Naive thymus-derived CD4-positive, alpha-beta T cell (primary cell): Measurements from ENCODE around the gene CALD1. TPM values are rescaled to one million over a fixed set of nuclear protein-coding genes. Genes with fewer than 3 reads are reported as not detected.
A peak's percentile ranks its signal among the peaks of the same experiment; 100 is the strongest.

ENCODE experiments used
- ATAC-seq: fragments of 150-1000 bp; cut with Tn5 transposase; 2 replicates; pipeline ENCODE4 v1.10.0; 2021; ENCODE audit warnings: mild to moderate bottlenecking, moderate library complexity
- CTCF ChIA-PET: fragments of 350-600 bp; sonication (Branson Sonifier 250); formaldehyde crosslinking; loops from one replicate; lab custom pipeline; 2021; ENCODE audit warnings: antibody characterized with exemption; lab: Charles Lee
- POLR2A ChIA-PET: fragments of 350-600 bp; sonication (Branson Sonifier 250); formaldehyde crosslinking; loops from one replicate; lab custom pipeline; 2021; ENCODE audit warnings: antibody characterized with exemption, inconsistent platforms; lab: Charles Lee
- DNase-seq, 9 donors: peaks; one replicate each; pipeline versions ENCODE4 v3.0.0 to v3.0.0-alpha.2; 2020 to 2022; ENCODE audit warnings: mixed read lengths in 1 of 9
- H3K27ac ChIP-seq: one replicate; pipeline ENCODE4 v1.7.0; 2013; ENCODE audit warnings: mild to moderate bottlenecking, low read depth, low read length, moderate library complexity
- H3K27me3 ChIP-seq, 2 donors: one replicate each; pipeline ENCODE4 v1.7.0; 2013; ENCODE audit warnings: low read length in 2 of 2, mild to moderate bottlenecking in 2 of 2, moderate library complexity in 2 of 2; ENCODE audit not compliant: control insufficient read depth in 2 of 2, insufficient read depth in 2 of 2
- H3K36me3 ChIP-seq, 3 experiments: 1 replicate in 2 of 3; 2 replicates in 1 of 3; pipeline ENCODE4 v1.7.0; 2013; ENCODE audit warnings: low read length in 3 of 3, mild to moderate bottlenecking in 3 of 3, moderate library complexity in 1 of 3; ENCODE audit not compliant: insufficient read depth in 3 of 3, control insufficient read depth in 2 of 3
- H3K4me1 ChIP-seq, 2 donors: one replicate each; pipeline ENCODE4 v1.7.0; 2013; ENCODE audit warnings: low read length in 2 of 2, mild to moderate bottlenecking in 2 of 2, moderate library complexity in 1 of 2; ENCODE audit not compliant: control insufficient read depth in 2 of 2, insufficient read depth in 2 of 2
- H3K4me3 ChIP-seq: 2 replicates; pipeline ENCODE4 v1.7.0; 2013; ENCODE audit warnings: mild to moderate bottlenecking, low read length
- H3K9me3 ChIP-seq, 3 experiments: 1 replicate in 2 of 3; 2 replicates in 1 of 3; pipeline ENCODE4 v1.7.0; 2013; ENCODE audit warnings: low read length in 3 of 3; ENCODE audit not compliant: control insufficient read depth in 2 of 3
- H3K27ac Mint-ChIP-seq, 9 donors: one replicate each; pipeline ENCODE4 v1.8.0; 2020 to 2022; ENCODE audit warnings: mixed read lengths in 9 of 9, mild to moderate bottlenecking in 8 of 9, moderate library complexity in 5 of 9, inconsistent platforms in 2 of 9
- H3K27me3 Mint-ChIP-seq, 5 donors: one replicate each; pipeline ENCODE4 v1.8.0; 2021 to 2022; ENCODE audit warnings: mixed read lengths in 5 of 5, mild to moderate bottlenecking in 1 of 5
- H3K36me3 Mint-ChIP-seq, 5 donors: one replicate each; pipeline ENCODE4 v1.8.0; 2020 to 2022; ENCODE audit warnings: mixed read lengths in 5 of 5, mild to moderate bottlenecking in 3 of 5, inconsistent platforms in 1 of 5
- H3K4me1 Mint-ChIP-seq, 7 donors: one replicate each; pipeline ENCODE4 v1.8.0; 2020 to 2022; ENCODE audit warnings: mixed read lengths in 7 of 7, mild to moderate bottlenecking in 3 of 7, inconsistent platforms in 1 of 7
- H3K4me3 Mint-ChIP-seq, 10 donors: one replicate each; pipeline ENCODE4 v1.8.0; 2020 to 2022; ENCODE audit warnings: mild to moderate bottlenecking in 10 of 10, mixed read lengths in 10 of 10, moderate library complexity in 6 of 10, inconsistent platforms in 2 of 10
- H3K9me3 Mint-ChIP-seq, 11 donors: one replicate each; pipeline ENCODE4 v1.8.0; 2020 to 2022; ENCODE audit warnings: mixed read lengths in 11 of 11, mild to moderate bottlenecking in 4 of 11, inconsistent platforms in 1 of 11, moderate library complexity in 1 of 11
- intact Hi-C, 2 donors: fragments of 100-400 bp; cut with micrococcal nuclease; formaldehyde crosslinking; loops; one replicate each; pipeline ENCODE4 v1.15.1; 2023
- polyA plus RNA-seq, 2 donors: library from polyadenylated mRNA; unstranded; fragments of 300-500 nt; fragmentation: Illumina TruSeq; gene quantifications; one replicate each; pipeline ENCODE4 v1.2.3, GENCODE V29; 2021
- total RNA-seq, 6 experiments: library from RNA in 5 of 6; stranded (reverse) in 5 of 6; gene quantifications; 1 replicate in 5 of 6; 2 replicates in 1 of 6; pipeline ENCODE4 v1.2.3 and lab custom pipeline; 2021 to 2026

CALD1 gene
- total and polyA plus RNA-seq, 7 experiments from 2014 or later: 0.27 to 2.0 (median 0.37) TPM; not detected in 1

DNA sequence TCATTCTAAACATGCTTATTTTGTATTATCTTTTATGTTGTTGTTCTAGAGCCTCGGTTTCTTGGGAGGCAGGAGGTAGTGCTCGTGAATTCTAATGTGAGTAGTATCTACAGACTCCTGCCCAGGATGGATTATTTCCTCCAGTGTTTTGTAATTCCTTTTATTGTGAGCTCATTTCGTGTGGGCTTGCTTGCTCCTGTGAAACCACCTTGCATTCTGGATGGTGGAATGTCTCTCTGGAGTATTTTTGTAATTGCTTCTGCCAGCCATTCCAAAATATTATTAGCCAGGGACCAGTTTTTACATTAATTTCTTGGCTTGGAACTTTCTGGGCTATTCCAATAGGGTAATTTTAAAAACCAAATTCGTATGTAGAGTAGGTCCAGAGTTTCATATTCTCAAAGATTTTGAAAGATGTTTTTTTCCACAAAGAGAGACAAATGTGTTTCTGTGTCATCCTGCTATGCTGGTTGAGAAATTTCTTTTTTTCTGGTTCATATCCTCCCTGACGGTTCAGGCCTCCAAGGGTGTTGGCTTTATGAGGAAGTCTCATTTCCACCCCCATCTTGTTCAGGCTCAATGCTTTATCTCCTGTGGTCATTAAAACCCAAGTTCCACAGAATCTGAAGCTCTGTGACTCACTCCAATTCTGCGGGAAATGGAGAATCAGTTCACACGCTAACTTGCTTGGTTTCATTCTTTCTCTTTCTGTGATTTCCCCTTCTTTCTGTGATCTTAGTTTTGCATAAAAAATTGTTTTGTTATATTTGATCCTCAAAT lies 41.7 kb upstream of the CALD1 start:
- H3K27me3 ChIP-seq: no peaks in the 10 kb centered on the region
- no peaks in the 10 kb centered on the region for H3K36me3 ChIP-seq
- H3K27me3 Mint-ChIP-seq: peaks cover 0 to 7% (median 0%) of the 10 kb centered on the region in 5 donors
- intact Hi-C loops: no loop called here
- no peaks in the 10 kb centered on the region for H3K9me3 Mint-ChIP-seq
- ATAC-seq (peak; percentile 55), DNase-seq (peak in 1 of 9 donors; percentile 29)
- H3K4me1 Mint-ChIP-seq: peaks cover 0 to 15% (median 0%) of the 10 kb centered on the region in 7 donors
- peak overlapping the region in 1 of 9 donors; percentile 70 for H3K27ac Mint-ChIP-seq
- no peak overlapping the region for H3K27ac ChIP-seq
- ChIA-PET CTCF (no interaction called here), POLR2A (no interaction called here)
- no peaks in the 10 kb centered on the region for H3K4me1 ChIP-seq
- no peak overlapping the region for H3K4me3 ChIP-seq
- peaks cover 0 to 29% (median 9%) of the 10 kb centered on the region in 5 donors for H3K36me3 Mint-ChIP-seq
- no peaks in the 10 kb centered on the region for H3K9me3 ChIP-seq
- H3K4me3 Mint-ChIP-seq: peak overlapping the region in 1 of 10 donors; percentile 56

DNA sequence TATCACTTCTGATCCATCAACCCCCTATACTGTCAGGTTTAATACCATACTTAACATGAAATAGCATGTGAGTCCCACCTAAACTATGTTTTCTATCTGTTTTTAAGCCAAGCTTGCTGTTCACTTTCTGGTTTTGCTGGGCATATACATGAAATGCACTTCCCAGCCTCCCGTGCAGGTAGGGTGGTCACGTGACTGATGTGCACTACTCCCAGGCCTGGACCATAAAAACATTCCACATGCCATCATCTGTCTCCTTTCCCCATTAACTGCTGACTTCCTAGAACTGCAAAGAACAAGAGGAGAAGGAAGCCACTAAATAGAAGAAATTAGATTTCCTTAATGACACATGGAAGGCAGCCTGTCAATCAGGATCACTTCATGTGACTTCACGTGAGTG lies 40.1 kb upstream of the CALD1 start:
- ATAC-seq: no peak
- Histone ChIP-seq H3K27ac (no peak overlapping the region), H3K4me1 (no peaks in the 10 kb centered on the region), H3K4me3 (no peak overlapping the region), H3K9me3 (no peaks in the 10 kb centered on the region), H3K36me3 (no peaks in the 10 kb centered on the region), H3K27me3 (no peaks in the 10 kb centered on the region)
- Mint-ChIP-seq H3K4me1 (peaks cover 0 to 15% (median 0%) of the 10 kb centered on the region in 7 donors), H3K27me3 (peaks cover 0 to 7% (median 0%) of the 10 kb centered on the region in 5 donors), H3K9me3 (no peaks in the 10 kb centered on the region), H3K36me3 (peaks cover 0 to 30% (median 12%) of the 10 kb centered on the region in 5 donors), H3K27ac (no peak overlapping the region), H3K4me3 (no peak overlapping the region)
- CTCF ChIA-PET: interaction anchor here (0.7 kb wide), 1 partner anchor 11 kb away, joined by 3 read pairs; no protein-coding TSS in a partner anchor
- intact Hi-C loops: no loop called here
- DNase-seq: no peak
- POLR2A ChIA-PET: no interaction called here

DNA sequence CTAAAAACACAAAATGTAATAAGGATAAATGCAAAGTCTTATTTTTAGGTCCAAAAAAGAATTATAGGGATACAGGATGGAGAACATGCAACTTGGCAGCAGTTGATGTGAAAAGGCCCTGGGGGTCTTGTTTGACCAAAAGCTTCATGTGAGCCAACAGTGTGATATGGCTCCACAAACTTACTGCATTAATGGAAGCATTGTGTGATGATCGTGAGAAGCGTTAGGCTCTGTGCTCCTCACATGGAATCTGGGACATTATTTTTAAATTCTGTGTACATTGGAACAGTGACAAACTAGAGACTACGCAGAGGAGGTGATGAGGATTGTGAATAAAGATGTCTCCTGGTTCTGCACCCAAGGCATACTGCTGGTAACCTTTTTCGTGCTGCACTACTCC lies 39.1 kb upstream of the CALD1 start:
- H3K9me3 Mint-ChIP-seq: no peaks in the 10 kb centered on the region
- ChIA-PET POLR2A (no interaction called here), CTCF (no interaction called here)
- H3K4me1 ChIP-seq: no peaks in the 10 kb centered on the region
- DNase-seq: no peak
- no peak overlapping the region for H3K4me3 Mint-ChIP-seq
- H3K27ac Mint-ChIP-seq: no peak overlapping the region
- no peaks in the 10 kb centered on the region for H3K36me3 ChIP-seq
- H3K4me3 ChIP-seq: no peak overlapping the region
- no peak overlapping the region for H3K27ac ChIP-seq
- H3K9me3 ChIP-seq: no peaks in the 10 kb centered on the region
- intact Hi-C loops: loop anchor here in 1 of 2 donors (1.0 kb wide), 1 partner anchor 34 kb away; no protein-coding TSS in a partner anchor
- peaks cover 0 to 7% (median 0%) of the 10 kb centered on the region in 5 donors for H3K27me3 Mint-ChIP-seq
- no peaks in the 10 kb centered on the region for H3K27me3 ChIP-seq
- no peak for ATAC-seq
- H3K36me3 Mint-ChIP-seq: peaks cover 0 to 29% (median 12%) of the 10 kb centered on the region in 5 donors
- peaks cover 0 to 15% (median 0%) of the 10 kb centered on the region in 7 donors for H3K4me1 Mint-ChIP-seq

DNA sequence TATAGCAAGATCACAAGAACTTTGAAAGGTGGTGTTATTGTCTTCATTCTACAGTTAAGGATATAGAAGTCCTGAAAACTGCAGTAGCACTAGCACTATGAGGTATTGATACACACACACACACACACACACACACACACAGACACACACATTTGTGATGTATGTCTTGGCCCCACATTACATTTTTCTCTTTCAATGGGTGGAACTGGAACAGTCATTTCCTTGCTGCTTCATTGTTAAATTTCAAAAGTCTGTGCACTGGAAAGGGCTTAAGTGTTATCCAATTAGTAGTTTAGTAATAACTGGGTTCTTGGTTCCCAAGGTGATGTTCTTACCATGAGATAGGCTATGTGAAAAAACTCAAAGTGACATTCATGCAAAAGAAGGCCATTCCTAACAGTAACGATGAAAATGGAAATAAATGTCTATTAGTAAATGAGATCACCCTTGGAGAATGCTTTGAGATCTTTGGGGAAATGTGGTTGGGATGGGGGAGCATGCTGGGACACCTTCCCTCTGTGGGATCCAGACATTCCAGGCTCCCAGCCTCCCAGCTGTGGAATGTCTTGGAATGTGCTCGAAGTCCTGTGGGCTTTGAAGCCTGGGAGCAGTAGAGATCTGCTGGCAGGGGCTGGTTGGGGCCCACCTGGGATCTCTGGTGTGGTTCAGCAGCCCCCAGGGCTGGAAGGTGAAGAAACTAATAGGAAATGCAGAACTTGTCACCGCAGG lies 37.4 kb upstream of the CALD1 start:
- Histone ChIP-seq H3K4me1 (no peaks in the 10 kb centered on the region), H3K27me3 (no peaks in the 10 kb centered on the region), H3K36me3 (no peaks in the 10 kb centered on the region), H3K4me3 (no peak overlapping the region), H3K27ac (no peak overlapping the region), H3K9me3 (no peaks in the 10 kb centered on the region)
- POLR2A ChIA-PET: interaction anchor here (0.6 kb wide), 1 partner anchor 111 kb away, joined by 3 read pairs; no protein-coding TSS in a partner anchor
- Mint-ChIP-seq H3K36me3 (peaks cover 4 to 40% (median 15%) of the 10 kb centered on the region in 5 donors), H3K9me3 (no peaks in the 10 kb centered on the region), H3K4me1 (peaks cover 0 to 15% (median 0%) of the 10 kb centered on the region in 7 donors), H3K27ac (no peak overlapping the region), H3K27me3 (peaks cover 0 to 7% (median 0%) of the 10 kb centered on the region in 5 donors), H3K4me3 (no peak overlapping the region)
- DNase-seq: no peak
- intact Hi-C loops: no loop called here
- CTCF ChIA-PET: no interaction called here
- ATAC-seq: no peak

DNA sequence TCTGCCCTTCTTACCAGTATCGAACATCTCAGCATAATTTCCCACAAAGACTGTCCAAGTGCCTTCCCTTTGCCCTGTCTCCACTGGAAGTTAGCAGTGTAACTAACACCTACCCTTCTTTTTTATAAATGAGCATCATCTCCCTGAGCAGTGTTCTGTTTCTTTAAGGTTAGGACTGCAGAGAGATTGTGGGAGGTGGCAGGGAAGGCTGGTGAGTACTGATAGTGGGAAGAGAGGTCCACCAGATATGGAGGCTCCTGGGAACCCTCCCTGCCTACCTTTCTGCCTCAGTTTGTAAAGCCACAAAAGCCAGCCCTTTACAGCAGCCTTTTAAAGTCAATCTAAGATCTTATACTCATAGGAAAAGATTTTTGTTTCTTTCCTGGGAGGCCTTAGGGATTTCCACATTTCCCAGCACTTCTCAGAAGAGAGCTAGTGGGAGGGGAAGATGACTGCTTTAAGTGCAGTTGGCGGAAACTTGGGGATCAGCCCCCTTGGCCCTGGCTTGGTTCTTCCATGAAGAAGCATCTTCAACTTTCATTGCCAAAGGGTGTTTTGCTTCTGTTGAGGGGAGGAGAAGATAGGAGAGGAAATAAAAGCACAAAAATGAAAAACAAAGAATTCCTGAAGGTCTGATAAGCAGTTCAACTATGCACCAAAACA lies 36.6 kb upstream of the CALD1 start:
- Histone ChIP-seq H3K9me3 (no peaks in the 10 kb centered on the region), H3K4me1 (no peaks in the 10 kb centered on the region), H3K27ac (no peak overlapping the region), H3K27me3 (no peaks in the 10 kb centered on the region), H3K4me3 (no peak overlapping the region), H3K36me3 (no peaks in the 10 kb centered on the region)
- DNase-seq (no peak), ATAC-seq (no peak)
- no peaks in the 10 kb centered on the region for H3K9me3 Mint-ChIP-seq
- peaks cover 4 to 40% (median 16%) of the 10 kb centered on the region in 5 donors for H3K36me3 Mint-ChIP-seq
- peaks cover 0 to 10% (median 0%) of the 10 kb centered on the region in 7 donors for H3K4me1 Mint-ChIP-seq
- POLR2A ChIA-PET: no interaction called here
- CTCF ChIA-PET: no interaction called here
- no peak overlapping the region for H3K4me3 Mint-ChIP-seq
- H3K27me3 Mint-ChIP-seq: peaks cover 0 to 7% (median 0%) of the 10 kb centered on the region in 5 donors
- intact Hi-C loops: no loop called here
- peak overlapping the region in 1 of 9 donors; percentile 48 for H3K27ac Mint-ChIP-seq

DNA sequence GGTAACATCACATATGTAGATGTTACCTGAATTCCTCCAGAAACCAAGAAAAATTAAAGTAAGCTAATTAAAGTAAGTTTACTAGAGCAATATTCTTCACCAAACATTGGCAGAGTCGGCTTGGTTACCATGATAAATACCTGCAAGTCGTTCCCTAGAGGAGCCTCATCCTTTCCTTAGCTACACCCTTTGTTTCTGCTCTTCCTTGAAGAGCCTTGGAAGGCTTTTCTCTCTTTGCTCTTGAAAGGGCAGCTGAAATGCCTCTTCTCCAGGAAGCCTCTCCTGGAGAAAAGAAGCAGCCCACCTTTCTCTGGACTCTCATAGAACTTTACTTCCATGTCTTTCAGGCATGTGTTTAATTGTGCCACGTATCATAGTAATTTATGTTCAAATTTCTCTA lies 34.9 kb upstream of the CALD1 start:
- intact Hi-C loops: no loop called here
- H3K36me3 ChIP-seq: no peaks in the 10 kb centered on the region
- Mint-ChIP-seq H3K27ac (no peak overlapping the region), H3K4me3 (no peak overlapping the region), H3K4me1 (no peaks in the 10 kb centered on the region), H3K36me3 (peaks cover 4 to 40% (median 16%) of the 10 kb centered on the region in 5 donors), H3K9me3 (no peaks in the 10 kb centered on the region), H3K27me3 (peaks cover 0 to 3% (median 0%) of the 10 kb centered on the region in 5 donors)
- CTCF ChIA-PET: no interaction called here
- no peaks in the 10 kb centered on the region for H3K27me3 ChIP-seq
- H3K27ac ChIP-seq: no peak overlapping the region
- H3K4me3 ChIP-seq: no peak overlapping the region
- no peaks in the 10 kb centered on the region for H3K9me3 ChIP-seq
- DNase-seq (no peak), ATAC-seq (no peak)
- POLR2A ChIA-PET: no interaction called here
- no peaks in the 10 kb centered on the region for H3K4me1 ChIP-seq
